Stimulated activated CD8-positive, alpha-beta memory T cell treated with anti-CD3 and anti-CD28 coated beads, Interleukin-4, amount 100 ng/mL, for 24 hours (primary cell): ENCODE results near the gene C11orf86.
"Not testable (repeated sequence)": the region's sequence is repeated elsewhere in the genome, so short reads cannot be mapped to it uniquely, and the experiment has no call there.

ENCODE experiments used
- DNase-seq: peaks from one replicate; pipeline ENCODE4 v3.0.0-alpha.2; 2020; ENCODE audit warnings: low read depth

C11orf86 gene, protein sequence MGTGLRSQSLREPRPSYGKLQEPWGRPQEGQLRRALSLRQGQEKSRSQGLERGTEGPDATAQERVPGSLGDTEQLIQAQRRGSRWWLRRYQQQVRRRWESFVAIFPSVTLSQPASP

DNA sequence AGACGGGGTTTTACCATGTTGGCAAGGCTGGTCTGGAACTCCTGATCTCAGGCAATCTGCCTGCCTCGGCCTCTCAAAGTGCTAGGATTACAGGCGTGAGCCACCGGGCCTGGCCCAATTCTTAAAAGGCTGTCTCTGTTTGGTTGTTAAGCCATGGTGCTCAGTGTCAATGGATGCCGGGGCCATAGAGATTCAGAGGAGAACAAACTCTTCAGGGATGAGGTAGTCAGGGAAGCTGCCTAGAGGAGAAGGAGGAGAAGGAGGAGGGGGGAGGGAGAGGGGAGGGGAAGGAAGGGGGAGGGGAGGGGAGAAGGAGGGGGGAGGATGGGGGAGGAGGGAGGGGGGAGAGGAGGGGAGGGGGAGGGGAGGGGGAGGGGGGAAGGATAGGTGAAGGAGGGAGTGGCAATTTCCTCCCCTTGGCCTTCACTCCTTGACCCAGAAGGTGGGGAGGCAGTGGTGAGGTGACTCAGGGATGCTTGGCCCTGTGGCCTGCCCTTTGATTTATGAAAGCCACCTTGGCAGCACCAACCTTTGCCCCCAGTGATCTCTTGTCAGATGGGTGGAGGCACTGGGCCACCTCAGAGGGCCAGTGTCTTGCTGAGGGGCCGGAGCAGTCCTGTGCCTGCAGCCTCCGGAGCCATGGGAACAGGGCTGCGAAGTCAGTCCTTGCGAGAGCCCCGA lies at the start of gene C11orf86:
TSS of gene C11orf86 (plus strand) at position 581 of the 681 bp plus-strand sequence. CDS start at position 640, 59 bp downstream.
- DNase-seq: no peak

DNA sequence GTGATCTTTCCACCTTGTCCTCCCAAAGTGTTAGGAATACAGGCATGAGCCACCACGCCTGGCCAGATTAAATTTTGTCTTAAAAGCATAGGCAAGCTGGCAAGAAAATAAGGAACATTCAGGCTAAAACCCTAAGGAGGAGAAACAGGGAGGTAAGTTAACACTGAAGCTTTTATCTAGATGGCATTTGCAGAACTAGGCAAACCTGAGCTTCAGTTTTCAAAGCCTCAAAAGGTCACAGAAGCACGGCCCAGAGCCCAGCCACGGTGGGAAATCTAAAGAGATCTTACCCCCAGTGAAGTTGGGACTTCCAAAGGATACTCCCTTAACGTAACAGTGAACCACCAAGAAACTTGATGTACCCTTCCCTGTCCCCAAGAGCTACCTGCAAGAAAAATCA lies 45.4 kb upstream of the C11orf86 start:
- DNase-seq: no peak

DNA sequence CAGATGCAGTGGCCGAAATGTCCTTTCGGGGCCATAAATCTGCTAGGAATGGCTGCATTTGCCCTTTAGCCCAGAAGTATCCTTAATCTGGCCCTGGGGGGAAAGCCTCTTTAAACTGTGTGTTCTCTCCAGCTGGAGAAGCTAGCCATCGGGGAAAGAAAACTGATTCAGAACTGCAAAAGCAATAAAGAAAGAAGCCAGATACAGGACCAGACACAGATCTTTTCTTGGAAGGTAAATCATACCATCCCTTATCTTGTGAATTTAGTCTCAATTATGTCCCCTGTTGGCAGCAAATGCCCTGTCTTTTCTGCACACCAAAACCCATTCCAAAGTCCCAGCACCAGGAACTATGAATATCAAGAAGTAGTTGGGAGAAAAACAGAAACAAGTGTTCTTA lies 42.6 kb upstream of the C11orf86 start:
- no peak for DNase-seq

DNA sequence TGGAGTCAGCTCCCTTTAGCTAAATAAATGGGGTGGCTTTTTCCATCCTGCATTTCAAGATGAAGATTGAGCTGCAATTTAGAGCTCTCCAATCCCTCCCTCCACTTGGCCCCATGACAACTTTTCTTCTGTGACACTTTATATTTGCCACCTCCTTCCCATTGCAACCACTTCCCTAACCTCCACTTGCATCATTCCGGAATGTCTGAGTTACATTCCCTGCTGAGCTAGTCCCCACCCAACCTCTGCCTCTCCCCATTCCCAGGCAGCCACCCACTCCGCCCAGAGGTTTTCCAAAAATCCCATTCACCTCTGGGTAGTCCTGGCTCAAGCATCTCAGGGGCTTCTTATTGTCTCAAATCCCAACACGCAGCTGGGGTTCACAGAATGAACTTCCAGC lies 41.6 kb upstream of the C11orf86 start:
- DNase-seq: no peak

GRCh38 chr11:66934950-66935779 lies 39.9 kb upstream of the C11orf86 start:
- DNase-seq: no peak

DNA sequence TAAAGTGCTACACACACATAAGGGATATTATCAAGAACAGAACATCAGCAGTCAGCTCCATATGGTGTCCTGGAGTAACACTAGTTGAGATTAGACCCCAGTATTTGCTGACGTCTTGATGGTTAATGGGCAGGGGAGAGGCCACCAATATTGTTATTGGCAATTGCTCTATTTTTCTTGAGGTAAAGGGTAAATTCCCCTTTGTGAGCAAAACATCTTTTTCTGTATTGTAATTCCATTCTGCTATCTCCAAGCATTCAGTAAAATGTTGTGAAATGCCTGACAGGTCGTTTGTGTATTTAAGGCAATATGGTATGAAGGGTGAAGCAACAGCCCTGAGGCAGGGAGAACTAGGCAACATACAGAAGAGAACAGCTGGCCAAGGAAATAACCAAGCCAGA lies 38.8 kb upstream of the C11orf86 start:
- DNase-seq: no peak

- no peak for DNase-seq
These were observed 37.8 kb upstream of the C11orf86 start for GRCh38 chr11:66937193-66937733.

DNA sequence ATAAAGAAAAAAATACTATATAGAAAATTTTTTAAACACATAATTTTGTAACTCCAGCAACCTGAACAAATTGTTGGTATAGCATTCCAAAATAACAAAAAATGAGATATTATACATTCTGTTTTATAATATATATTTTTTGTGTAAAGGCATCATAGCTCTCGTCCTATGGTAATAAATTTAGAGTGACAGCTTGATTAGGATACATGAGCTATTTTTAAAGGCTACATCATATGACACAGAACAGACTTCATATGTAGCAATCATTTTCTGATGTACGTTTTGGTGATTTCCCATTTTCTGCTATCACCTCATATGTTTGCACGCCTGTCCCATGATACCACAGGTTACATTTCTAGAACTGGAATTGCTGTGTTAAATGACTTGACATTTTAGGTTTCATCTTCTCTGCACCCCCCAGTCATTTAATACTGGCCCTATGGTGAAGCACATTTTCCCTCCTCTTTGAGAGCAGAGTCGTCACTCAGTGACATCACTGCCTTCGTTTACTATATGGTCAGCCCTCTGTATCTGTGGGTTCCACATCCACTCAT lies 36.4 kb upstream of the C11orf86 start:
- no peak for DNase-seq

GRCh38 chr11:66950112-66950535 lies 25.0 kb upstream of the C11orf86 start:
- no peak for DNase-seq

GRCh38 chr11:66951135-66951534 lies 24.0 kb upstream of the C11orf86 start:
- DNase-seq: no peak

DNA sequence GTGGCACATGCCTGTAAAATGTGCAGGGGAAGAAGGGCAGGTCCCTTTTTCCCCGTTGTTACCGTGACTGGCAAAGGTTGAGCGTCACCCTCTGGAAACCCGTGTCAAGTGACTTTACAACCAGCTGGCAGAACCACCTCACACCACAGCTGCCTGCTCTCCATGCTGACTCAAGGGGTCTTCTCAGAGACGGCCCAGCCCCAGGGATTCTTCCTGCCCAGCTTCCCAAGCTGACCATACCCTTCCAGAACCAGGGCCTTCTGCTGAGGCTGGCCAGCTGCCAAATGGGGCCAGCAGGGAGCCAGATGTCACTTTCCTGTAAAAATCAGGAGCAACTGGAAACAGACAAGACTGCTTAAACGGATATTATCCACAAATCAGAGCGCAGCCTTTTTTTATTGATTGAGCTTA lies 23.2 kb upstream of the C11orf86 start:
- DNase-seq: no peak

GRCh38 chr11:66953081-66953833 lies 21.8 kb upstream of the C11orf86 start:
- no peak for DNase-seq

- DNase-seq: no peak
These were observed 18.3 kb upstream of the C11orf86 start for GRCh38 chr11:66956689-66957290.

DNA sequence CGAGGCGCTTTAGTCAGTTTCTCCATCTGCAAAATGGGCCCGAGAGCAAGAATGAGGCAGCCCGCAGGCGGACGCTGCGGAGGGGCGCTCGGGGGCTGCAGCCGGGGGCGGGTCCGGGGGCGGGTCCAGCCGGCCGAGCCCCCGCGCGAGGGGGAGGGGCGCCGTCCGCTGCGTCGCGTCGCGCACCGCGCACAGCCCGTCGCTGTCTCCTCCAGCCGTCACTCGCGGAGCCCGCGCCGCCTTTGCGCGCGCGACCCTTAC lies 17.2 kb upstream of the C11orf86 start:
- peak; percentile 30 for DNase-seq

DNA sequence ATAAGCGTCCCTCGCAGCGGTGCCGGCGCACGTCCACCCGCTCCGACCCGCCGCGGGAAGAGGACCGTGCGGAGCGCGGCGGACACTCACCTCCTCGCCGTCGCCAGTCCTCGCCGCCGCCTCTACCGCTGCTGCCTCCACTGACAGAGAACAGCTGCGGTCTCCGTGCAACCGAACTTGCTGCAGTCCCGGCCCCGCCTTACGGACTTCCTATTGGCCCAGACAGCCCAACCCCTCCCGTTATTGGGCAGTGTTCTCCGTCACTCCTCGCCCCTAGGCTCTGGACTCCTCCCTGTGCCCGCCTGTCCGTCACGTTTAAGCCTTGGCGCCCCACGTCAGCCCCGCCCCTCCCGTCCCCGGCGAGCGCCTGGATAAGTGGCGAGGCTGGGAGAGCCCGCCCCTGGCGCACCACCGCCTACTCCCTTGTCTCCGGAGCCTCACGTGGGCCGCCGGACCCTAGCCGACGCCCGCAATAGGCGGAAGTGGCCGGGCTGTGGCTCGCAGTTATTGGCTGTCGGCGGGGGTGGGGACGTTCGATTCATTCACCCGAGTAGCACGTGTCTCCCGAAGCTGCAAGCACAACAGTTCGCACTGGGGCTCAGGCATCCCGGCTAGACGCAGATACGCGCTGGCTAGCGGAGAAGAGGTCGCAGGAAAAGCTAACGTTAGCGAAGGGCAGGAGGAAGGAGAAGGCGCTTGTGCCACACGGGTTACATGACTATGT lies 16.7 kb upstream of the C11orf86 start, which contains the start of gene PC:
TSS of gene PC (minus strand) at position 152 of the 724 bp plus-strand sequence. CDS start 86,224 bp downstream, outside the sequence.
- peak; percentile 96 for DNase-seq

GRCh38 chr11:66958956-66959274 lies 16.2 kb upstream of the C11orf86 start:
- DNase-seq: no peak

GRCh38 chr11:66961691-66962213 lies 13.4 kb upstream of the C11orf86 start:
- not testable (repeated sequence) for DNase-seq

DNA sequence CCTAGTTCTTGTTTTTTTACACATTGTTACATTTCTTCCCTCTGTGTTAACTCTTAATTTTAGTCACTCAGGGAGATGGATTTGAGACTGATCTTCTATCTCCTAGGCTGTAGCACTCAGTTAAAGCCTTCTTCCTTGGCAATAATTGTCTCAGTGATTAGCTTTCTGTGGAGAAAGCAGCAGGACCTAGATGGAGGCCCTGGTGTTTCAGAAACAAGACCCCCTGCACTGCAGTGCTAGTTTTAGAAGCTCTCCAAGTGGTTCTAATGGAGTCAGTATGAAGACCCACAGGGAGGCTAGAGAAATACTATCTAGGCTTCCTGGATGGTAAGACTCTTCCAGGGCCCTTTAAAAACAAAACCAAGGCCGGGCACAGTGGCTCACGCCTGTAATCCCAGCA lies 12.9 kb upstream of the C11orf86 start:
- DNase-seq: no peak

DNA sequence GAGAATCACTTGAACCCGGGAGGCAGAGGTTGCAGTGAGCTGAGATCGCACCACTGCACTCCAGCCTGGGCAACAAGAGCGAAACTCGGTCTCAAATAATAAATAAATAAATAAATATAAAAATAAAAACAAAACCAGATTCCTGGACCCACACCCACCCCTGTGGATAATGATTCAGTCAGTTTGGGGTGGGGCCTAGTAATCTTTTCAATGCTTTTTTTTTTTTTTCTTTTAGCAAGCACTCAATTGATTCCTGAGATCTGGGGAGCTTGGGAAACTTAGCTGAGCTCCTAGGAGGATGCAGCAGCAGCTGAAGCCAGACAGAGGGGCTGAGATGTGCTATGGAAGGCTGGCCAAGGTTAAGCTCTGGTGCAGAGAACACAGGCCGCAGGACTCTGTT lies 12.3 kb upstream of the C11orf86 start:
- DNase-seq: no peak

GRCh38 chr11:66964495-66964894 lies 10.6 kb upstream of the C11orf86 start:
- DNase-seq: no peak

DNA sequence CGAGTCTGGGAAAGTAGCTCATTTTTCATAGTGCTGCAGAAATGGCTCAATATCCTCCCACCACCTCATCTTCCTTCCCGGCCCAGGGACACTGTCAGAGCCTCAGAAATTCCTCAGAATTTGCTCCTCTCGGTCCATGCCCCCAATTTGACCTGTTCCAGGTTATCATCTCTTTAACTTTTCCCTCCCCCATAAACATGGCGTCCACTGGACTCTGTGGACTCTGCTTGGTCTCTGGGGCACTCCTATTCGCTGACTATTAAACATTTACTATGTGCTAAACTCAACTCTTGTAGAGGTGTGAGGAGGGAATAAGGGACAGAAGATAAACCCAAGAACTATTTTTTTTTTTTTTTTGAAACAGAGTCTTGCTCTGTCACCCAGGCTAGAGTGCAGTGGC lies 8.8 kb upstream of the C11orf86 start:
- DNase-seq: no peak
